HepG2 (cell line): ENCODE measurements around the gene DNASE2. TPM values are rescaled to one million over a fixed set of nuclear protein-coding genes. Genes with fewer than 3 reads are reported as not detected.

Experiments used
- CBX5 ChIP-seq: sonication (generic); formaldehyde crosslinking; IDR thresholded peaks from 2 replicates; pipeline ENCODE4 v1.4.0; 2020; ENCODE audit warnings: missing genetic modification reagents, borderline replicate concordance
- CTCF ChIP-seq: sonication (generic); formaldehyde crosslinking; IDR thresholded peaks from 2 replicates; pipeline ENCODE4 v1.5.0; 2020; ENCODE audit warnings: mild to moderate bottlenecking, missing genetic modification reagents, moderate library complexity
- GATA4 ChIP-seq: sonication (generic); IDR thresholded peaks from 2 replicates; pipeline ENCODE4 v1.6.1; 2016; ENCODE audit warnings: antibody characterized with exemption, low read depth, borderline replicate concordance
- HMGXB3 ChIP-seq: sonication (generic); formaldehyde crosslinking; IDR thresholded peaks from 2 replicates; pipeline ENCODE4 v1.4.0; 2020; ENCODE audit warnings: missing genetic modification reagents, borderline replicate concordance
- HOMEZ ChIP-seq: IDR thresholded peaks from 2 replicates; pipeline ENCODE4 v1.6.1; 2016; ENCODE audit warnings: low read depth
- IRF2 ChIP-seq: IDR thresholded peaks from 2 replicates; pipeline ENCODE4 v1.6.1; 2018; ENCODE audit warnings: missing genetic modification reagents, missing compliant biosample characterization
- KDM2A ChIP-seq: sonication (generic); formaldehyde crosslinking; IDR thresholded peaks from 2 replicates; pipeline ENCODE4 v1.4.0; 2020; ENCODE audit warnings: low read depth, missing genetic modification reagents, borderline replicate concordance
- KDM5B ChIP-seq: sonication (generic); formaldehyde crosslinking; IDR thresholded peaks from 2 replicates; pipeline ENCODE4 v1.4.0; 2020; ENCODE audit warnings: missing genetic modification reagents, mild to moderate bottlenecking, borderline replicate concordance
- KLF6 ChIP-seq: IDR thresholded peaks from 2 replicates; pipeline ENCODE4 v1.8.0; 2016; ENCODE audit warnings: missing biosample characterization, missing genetic modification reagents
- MZF1 ChIP-seq: sonication (generic); formaldehyde crosslinking; IDR thresholded peaks from 2 replicates; pipeline ENCODE4 v1.8.1; 2023; ENCODE audit warnings: mild to moderate bottlenecking, missing genetic modification reagents, borderline replicate concordance
- POLR2G ChIP-seq: fragments of 200-400 bp; formaldehyde crosslinking; IDR thresholded peaks from 2 replicates; pipeline ENCODE4 v1.6.1; 2018; ENCODE audit warnings: mild to moderate bottlenecking, low read depth, low read length, moderate library complexity
- SP1 ChIP-seq, 2 experiments: fragments of 450-650 bp in 1 of 2; sonication (generic) in 1 of 2; formaldehyde crosslinking in 1 of 2; IDR thresholded peaks; 2 replicates each; pipeline versions ENCODE4 v1.4.0 to v1.6.1; 2016 to 2020; ENCODE audit warnings: missing genetic modification reagents in 1 of 2
- THAP8 ChIP-seq: sonication (generic); formaldehyde crosslinking; IDR thresholded peaks from 2 replicates; pipeline ENCODE4 v1.5.1; 2020; ENCODE audit warnings: missing genetic modification reagents, mild to moderate bottlenecking, borderline replicate concordance
- ZBTB42 ChIP-seq: sonication (generic); formaldehyde crosslinking; IDR thresholded peaks from 2 replicates; pipeline ENCODE4 v1.5.0; 2020; ENCODE audit warnings: mild to moderate bottlenecking, missing genetic modification reagents
- ZFY ChIP-seq: sonication (generic); formaldehyde crosslinking; IDR thresholded peaks from 2 replicates; pipeline ENCODE4 v1.4.0; 2020; ENCODE audit warnings: missing genetic modification reagents
- ZNF414 ChIP-seq: sonication (generic); formaldehyde crosslinking; IDR thresholded peaks from 2 replicates; pipeline ENCODE4 v1.5.0; 2020; ENCODE audit warnings: missing genetic modification reagents
- ZNF430 ChIP-seq: sonication (generic); formaldehyde crosslinking; IDR thresholded peaks from 2 replicates; pipeline ENCODE4 v1.9.0; 2021; ENCODE audit warnings: mild to moderate bottlenecking, missing genetic modification reagents
- ZUFSP ChIP-seq: sonication (generic); formaldehyde crosslinking; IDR thresholded peaks from 2 replicates; pipeline ENCODE4 v1.9.0; 2021; ENCODE audit warnings: missing genetic modification reagents, mild to moderate bottlenecking, borderline replicate concordance
- polyA plus RNA-seq, 8 experiments: library from polyadenylated mRNA; depleted of rRNA in 3 of 8; stranded (reverse) in 7 of 8; unstranded in 1 of 8; fragments of >200 nt; fragmentation: Illumina TruSeq in 4 of 8; extraction: Trizol in 4 of 8; gene quantifications; 2 replicates each; pipeline versions ENCODE4 v1.2.1 to v1.2.3, GENCODE V29; 2011 to 2016; ENCODE audit warnings: low read depth in 4 of 8, missing spikeins in 1 of 8, mixed read lengths in 1 of 8; ENCODE audit not compliant: insufficient read depth in 1 of 8
- total RNA-seq, 5 experiments: library from RNA; depleted of rRNA; stranded (reverse); fragments of >200 nt; fragmentation: Illumina TruSeq; extraction: Trizol; gene quantifications; 2 replicates each; pipeline ENCODE4 v1.2.3, GENCODE V29; 2016; ENCODE audit warnings: low read depth in 1 of 5

DNASE2 gene
- total and polyA plus RNA-seq, 2 of the 13 experiments (the other 11 are each of a cell fraction or from before 2014, with no cell fraction given): 7.5 to 16.2 TPM

GRCh38 chr19:12881172-12881808 is at the start of gene DNASE2 (continued):
- TF ChIP-seq KDM5B: peak; percentile 48; the same call in 1 of the 2 replicates
- TF ChIP-seq CBX5 (CRISPR knock-in tag): no peak
- TF ChIP-seq ZBTB42: 0 out of 2 replicates have a peak, but pooled peaks have one; percentile 25
- no peak; the same call in 1 of the 2 replicates for TF ChIP-seq ZFY (CRISPR knock-in tag)
- TF ChIP-seq SP1 (IDR thresholded peaks at IDR 0.05): no peak
- TF ChIP-seq SP1 (CRISPR knock-in tag; IDR thresholded peaks at IDR 0.05): peak; percentile 64; the same call in 1 of the 2 replicates
- no peak for TF ChIP-seq HOMEZ (CRISPR knock-in tag)
- no peak for TF ChIP-seq THAP8 (CRISPR knock-in tag)
- TF ChIP-seq ZUFSP (CRISPR knock-in tag): no peak
- no peak for TF ChIP-seq ZNF430 (CRISPR knock-in tag)
- TF ChIP-seq KLF6 (CRISPR knock-in tag): 0 out of 2 replicates have a peak, but pooled peaks have one; percentile 34
- TF ChIP-seq KDM2A: peak; percentile 38; the same call in 1 of the 2 replicates
- TF ChIP-seq MZF1 (CRISPR knock-in tag): no peak
- peak; percentile 25; the same call in 1 of the 2 replicates for TF ChIP-seq CTCF (CRISPR knock-in tag)
- TF ChIP-seq GATA4: no peak
- TF ChIP-seq ZNF414 (CRISPR knock-in tag): no peak
- no peak for TF ChIP-seq IRF2 (CRISPR knock-in tag)
- TF ChIP-seq HMGXB3 (CRISPR knock-in tag): no peak
- TF ChIP-seq POLR2G: peak; percentile 61
